ENCODE data around the gene CRYGN. TPM values are rescaled to one million over a fixed set of nuclear protein-coding genes. Genes with fewer than 3 reads are reported as not detected.

CRYGN gene
- total RNA-seq, 2 experiments from 2014 or later = 0.12 to 0.74 TPM

GRCh38 chr7:151452680-151453325 is 12.9 kb upstream of the CRYGN start:
- Mint-ChIP-seq H3K27ac (no peak overlapping the region), H3K4me3 (no peak overlapping the region), H3K9me3 (no peaks in the 10 kb centered on the region), H3K36me3 (no peaks in the 10 kb centered on the region), H3K4me1 (peaks cover 2% of the 10 kb centered on the region), H3K27me3 (no peaks in the 10 kb centered on the region)
- no peak for DNase-seq

GRCh38 chr7:151451626-151452571 is 12.0 kb upstream of the CRYGN start:
- H3K4me3 Mint-ChIP-seq = no peak overlapping the region
- DNase-seq = no peak
- H3K36me3 Mint-ChIP-seq = no peaks in the 10 kb centered on the region
- H3K27ac Mint-ChIP-seq = no peak overlapping the region
- no peaks in the 10 kb centered on the region for H3K27me3 Mint-ChIP-seq
- no peaks in the 10 kb centered on the region for H3K4me1 Mint-ChIP-seq
- no peaks in the 10 kb centered on the region for H3K9me3 Mint-ChIP-seq

- no peaks in the 10 kb centered on the region for H3K4me1 Mint-ChIP-seq
- no peak for DNase-seq
- H3K9me3 Mint-ChIP-seq = no peaks in the 10 kb centered on the region
- no peaks in the 10 kb centered on the region for H3K36me3 Mint-ChIP-seq
- no peak overlapping the region for H3K4me3 Mint-ChIP-seq
- no peak overlapping the region for H3K27ac Mint-ChIP-seq
- no peaks in the 10 kb centered on the region for H3K27me3 Mint-ChIP-seq
Observed at GRCh38 chr7:151451156-151451555, 11.2 kb upstream of the CRYGN start.

GRCh38 chr7:151449990-151450389 is 10.0 kb upstream of the CRYGN start:
- Mint-ChIP-seq H3K4me3 (no peak overlapping the region), H3K4me1 (no peaks in the 10 kb centered on the region), H3K36me3 (no peaks in the 10 kb centered on the region), H3K27ac (no peak overlapping the region), H3K27me3 (no peaks in the 10 kb centered on the region), H3K9me3 (no peaks in the 10 kb centered on the region)
- no peak for DNase-seq

- H3K4me1 Mint-ChIP-seq = peaks cover 4% of the 10 kb centered on the region
- no peaks in the 10 kb centered on the region for H3K9me3 Mint-ChIP-seq
- no peak overlapping the region for H3K27ac Mint-ChIP-seq
- no peaks in the 10 kb centered on the region for H3K27me3 Mint-ChIP-seq
- peak overlapping the region; percentile 40 for H3K4me3 Mint-ChIP-seq
- H3K36me3 Mint-ChIP-seq = no peaks in the 10 kb centered on the region
- peak; percentile 73 for DNase-seq
Observed at GRCh38 chr7:151448261-151449252, 8.6 kb upstream of the CRYGN start.

- H3K4me3 Mint-ChIP-seq = peak overlapping the region; percentile 57
- peaks cover 4% of the 10 kb centered on the region for H3K4me1 Mint-ChIP-seq
- H3K36me3 Mint-ChIP-seq = no peaks in the 10 kb centered on the region
- DNase-seq = no peak
- H3K27me3 Mint-ChIP-seq = no peaks in the 10 kb centered on the region
- H3K27ac Mint-ChIP-seq = no peak overlapping the region
- H3K9me3 Mint-ChIP-seq = no peaks in the 10 kb centered on the region
Observed at GRCh38 chr7:151447901-151448260, 7.9 kb upstream of the CRYGN start.

GRCh38 chr7:151447312-151447711 is 7.4 kb upstream of the CRYGN start:
- H3K4me3 Mint-ChIP-seq = no peak overlapping the region
- peaks cover 4% of the 10 kb centered on the region for H3K4me1 Mint-ChIP-seq
- no peak overlapping the region for H3K27ac Mint-ChIP-seq
- no peaks in the 10 kb centered on the region for H3K27me3 Mint-ChIP-seq
- DNase-seq = no peak
- H3K36me3 Mint-ChIP-seq = no peaks in the 10 kb centered on the region
- no peaks in the 10 kb centered on the region for H3K9me3 Mint-ChIP-seq

- H3K27ac Mint-ChIP-seq = no peak overlapping the region
- no peak for DNase-seq
- no peaks in the 10 kb centered on the region for H3K36me3 Mint-ChIP-seq
- H3K4me3 Mint-ChIP-seq = no peak overlapping the region
- H3K27me3 Mint-ChIP-seq = no peaks in the 10 kb centered on the region
- H3K9me3 Mint-ChIP-seq = no peaks in the 10 kb centered on the region
- H3K4me1 Mint-ChIP-seq = peaks cover 10% of the 10 kb centered on the region
Observed at GRCh38 chr7:151446412-151446811, 6.5 kb upstream of the CRYGN start.

- H3K9me3 Mint-ChIP-seq = no peaks in the 10 kb centered on the region
- H3K4me1 Mint-ChIP-seq = peaks cover 23% of the 10 kb centered on the region
- no peaks in the 10 kb centered on the region for H3K36me3 Mint-ChIP-seq
- DNase-seq = no peak
- no peak overlapping the region for H3K27ac Mint-ChIP-seq
- no peak overlapping the region for H3K4me3 Mint-ChIP-seq
- no peaks in the 10 kb centered on the region for H3K27me3 Mint-ChIP-seq
Observed at GRCh38 chr7:151444632-151445031, 4.7 kb upstream of the CRYGN start.

GRCh38 chr7:151442776-151443496 is 3.0 kb upstream of the CRYGN start:
- Mint-ChIP-seq H3K9me3 (no peaks in the 10 kb centered on the region), H3K27me3 (no peaks in the 10 kb centered on the region), H3K36me3 (no peaks in the 10 kb centered on the region), H3K4me1 (peaks cover 32% of the 10 kb centered on the region), H3K4me3 (no peak overlapping the region), H3K27ac (no peak overlapping the region)
- DNase-seq = no peak

GRCh38 chr7:151440799-151441445 is 981 bp upstream of the CRYGN start:
- H3K27ac Mint-ChIP-seq = peak overlapping the region; percentile 78
- no peaks in the 10 kb centered on the region for H3K9me3 Mint-ChIP-seq
- H3K27me3 Mint-ChIP-seq = no peaks in the 10 kb centered on the region
- peaks cover 32% of the 10 kb centered on the region for H3K4me1 Mint-ChIP-seq
- H3K4me3 Mint-ChIP-seq = peak overlapping the region; percentile 60
- DNase-seq = peak; percentile 22
- H3K36me3 Mint-ChIP-seq = no peaks in the 10 kb centered on the region

- Mint-ChIP-seq H3K36me3 (no peaks in the 10 kb centered on the region), H3K4me1 (peaks cover 29% of the 10 kb centered on the region), H3K27ac (no peak overlapping the region), H3K9me3 (no peaks in the 10 kb centered on the region), H3K4me3 (peak overlapping the region; percentile 40), H3K27me3 (no peaks in the 10 kb centered on the region)
- DNase-seq = no peak
Observed at GRCh38 chr7:151438864-151439601, 908 bp downstream of the CRYGN start.

- H3K9me3 Mint-ChIP-seq = no peaks in the 10 kb centered on the region
- DNase-seq = no peak
- no peak overlapping the region for H3K4me3 Mint-ChIP-seq
- no peaks in the 10 kb centered on the region for H3K36me3 Mint-ChIP-seq
- H3K27me3 Mint-ChIP-seq = no peaks in the 10 kb centered on the region
- H3K4me1 Mint-ChIP-seq = peaks cover 33% of the 10 kb centered on the region
- H3K27ac Mint-ChIP-seq = no peak overlapping the region
Observed at GRCh38 chr7:151437866-151438516, 1.9 kb downstream of the CRYGN start.

Measured in activated naive CD8-positive, alpha-beta T cell treated with anti-CD3 and anti-CD28 coated beads for 36 hours (primary cell).